IPS DF 19.7 (cell line): ENCODE results near the gene SMARCA5.
"Not testable (repeated sequence)": the region's sequence is repeated elsewhere in the genome, so short reads cannot be mapped to it uniquely, and the experiment has no call there.

Experiments
- DNase-seq: peaks from one replicate; pipeline ENCODE4 v3.0.0-alpha.2; 2013; ENCODE audit warnings: low read depth, low spot score

The SMARCA5 gene, protein sequence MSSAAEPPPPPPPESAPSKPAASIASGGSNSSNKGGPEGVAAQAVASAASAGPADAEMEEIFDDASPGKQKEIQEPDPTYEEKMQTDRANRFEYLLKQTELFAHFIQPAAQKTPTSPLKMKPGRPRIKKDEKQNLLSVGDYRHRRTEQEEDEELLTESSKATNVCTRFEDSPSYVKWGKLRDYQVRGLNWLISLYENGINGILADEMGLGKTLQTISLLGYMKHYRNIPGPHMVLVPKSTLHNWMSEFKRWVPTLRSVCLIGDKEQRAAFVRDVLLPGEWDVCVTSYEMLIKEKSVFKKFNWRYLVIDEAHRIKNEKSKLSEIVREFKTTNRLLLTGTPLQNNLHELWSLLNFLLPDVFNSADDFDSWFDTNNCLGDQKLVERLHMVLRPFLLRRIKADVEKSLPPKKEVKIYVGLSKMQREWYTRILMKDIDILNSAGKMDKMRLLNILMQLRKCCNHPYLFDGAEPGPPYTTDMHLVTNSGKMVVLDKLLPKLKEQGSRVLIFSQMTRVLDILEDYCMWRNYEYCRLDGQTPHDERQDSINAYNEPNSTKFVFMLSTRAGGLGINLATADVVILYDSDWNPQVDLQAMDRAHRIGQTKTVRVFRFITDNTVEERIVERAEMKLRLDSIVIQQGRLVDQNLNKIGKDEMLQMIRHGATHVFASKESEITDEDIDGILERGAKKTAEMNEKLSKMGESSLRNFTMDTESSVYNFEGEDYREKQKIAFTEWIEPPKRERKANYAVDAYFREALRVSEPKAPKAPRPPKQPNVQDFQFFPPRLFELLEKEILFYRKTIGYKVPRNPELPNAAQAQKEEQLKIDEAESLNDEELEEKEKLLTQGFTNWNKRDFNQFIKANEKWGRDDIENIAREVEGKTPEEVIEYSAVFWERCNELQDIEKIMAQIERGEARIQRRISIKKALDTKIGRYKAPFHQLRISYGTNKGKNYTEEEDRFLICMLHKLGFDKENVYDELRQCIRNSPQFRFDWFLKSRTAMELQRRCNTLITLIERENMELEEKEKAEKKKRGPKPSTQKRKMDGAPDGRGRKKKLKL

GRCh38 chr4:143513314-143514168 is at the start of gene SMARCA5:
Gene SMARCA5 (plus strand): TSS chr4:143513702. CDS start chr4:143513925, 223 bp downstream.
- DNase-seq, result peak; percentile 93

GRCh38 chr4:143473334-143474126 is 40.0 kb upstream of the SMARCA5 start:
- DNase-seq, result no peak

DNA sequence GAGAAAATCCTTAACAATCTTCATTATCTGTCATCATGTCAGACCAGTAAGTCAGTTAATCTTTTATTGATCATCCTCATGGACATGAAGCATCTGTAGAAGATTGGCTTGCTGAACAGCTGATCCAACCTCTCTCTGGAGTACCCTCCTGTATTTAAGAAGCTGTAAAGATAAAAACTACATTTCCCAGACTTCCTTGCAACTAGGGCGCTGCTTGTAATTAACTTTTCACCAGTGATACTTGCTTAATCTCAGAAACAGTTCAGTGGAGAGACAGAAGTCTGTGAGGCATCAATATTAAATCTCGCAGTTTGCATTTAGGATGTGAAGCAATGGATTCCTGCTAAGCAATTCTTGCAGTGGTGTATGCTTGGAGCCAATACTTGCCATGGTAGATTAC is 36.0 kb upstream of the SMARCA5 start:
- DNase-seq, result no peak

GRCh38 chr4:143481361-143481760 is 32.1 kb upstream of the SMARCA5 start:
- no peak for DNase-seq

GRCh38 chr4:143482840-143483239 is 30.7 kb upstream of the SMARCA5 start:
- no peak for DNase-seq

DNA sequence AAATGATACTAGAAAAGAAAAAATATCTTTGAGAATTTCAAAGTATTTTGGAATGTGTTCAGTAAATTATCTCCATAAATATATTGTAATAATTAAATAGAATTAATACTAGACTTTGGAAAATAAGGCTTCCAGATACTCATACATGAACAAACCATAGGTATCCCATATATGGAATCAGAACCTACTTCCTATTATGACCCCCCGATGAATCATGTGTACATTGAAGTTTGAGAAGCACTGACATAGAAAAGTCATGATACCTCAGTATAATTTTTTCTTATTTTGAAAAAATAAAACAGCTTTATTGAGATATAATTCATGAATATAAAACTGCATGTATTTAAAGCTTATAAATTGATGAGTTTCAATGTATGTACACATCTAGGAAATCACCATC is 27.2 kb upstream of the SMARCA5 start:
- no peak for DNase-seq

- no peak for DNase-seq
These were observed 24.8 kb upstream of the SMARCA5 start for GRCh38 chr4:143488687-143489086.

DNA sequence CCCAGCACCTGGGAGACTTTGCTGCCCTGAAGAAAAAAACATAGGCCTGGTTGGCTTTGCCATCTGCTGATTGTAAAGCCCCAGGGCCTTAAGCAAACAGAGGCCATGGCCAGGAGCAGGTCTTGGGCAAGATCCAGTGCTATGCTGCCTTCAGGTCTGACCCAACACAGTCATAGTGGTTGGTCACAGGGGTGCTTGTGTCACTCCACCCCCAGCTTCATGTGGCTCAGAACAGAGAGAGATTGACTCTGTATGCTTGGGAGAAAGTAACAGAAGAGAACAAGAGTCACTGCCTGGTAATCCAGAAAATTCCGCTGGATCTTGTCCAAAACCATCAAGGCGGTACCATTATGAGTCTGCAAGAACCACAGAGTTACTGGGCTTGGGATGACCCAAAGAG is 24.4 kb upstream of the SMARCA5 start:
- no peak for DNase-seq

DNA sequence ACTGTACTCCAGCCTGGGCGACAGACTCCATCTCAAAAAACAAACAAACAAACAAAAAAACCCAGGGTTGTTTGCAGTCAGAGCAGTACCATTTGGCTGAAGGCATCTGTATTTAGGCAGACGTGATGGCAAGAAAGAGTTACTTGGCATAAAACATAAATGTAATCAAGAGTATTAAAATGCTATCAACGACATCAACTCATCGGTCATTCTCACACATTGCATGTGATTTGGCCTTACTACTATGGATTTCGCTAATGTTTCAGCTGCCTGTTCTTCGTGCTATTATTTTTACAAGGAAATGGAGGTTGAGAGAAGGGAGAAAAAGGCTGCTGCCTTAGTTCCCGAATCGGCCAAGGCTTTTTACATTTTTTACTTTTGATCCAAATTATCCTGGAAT is 15.5 kb upstream of the SMARCA5 start:
- DNase-seq, result no peak

GRCh38 chr4:143502231-143502630 is 11.3 kb upstream of the SMARCA5 start:
- no peak for DNase-seq

DNA sequence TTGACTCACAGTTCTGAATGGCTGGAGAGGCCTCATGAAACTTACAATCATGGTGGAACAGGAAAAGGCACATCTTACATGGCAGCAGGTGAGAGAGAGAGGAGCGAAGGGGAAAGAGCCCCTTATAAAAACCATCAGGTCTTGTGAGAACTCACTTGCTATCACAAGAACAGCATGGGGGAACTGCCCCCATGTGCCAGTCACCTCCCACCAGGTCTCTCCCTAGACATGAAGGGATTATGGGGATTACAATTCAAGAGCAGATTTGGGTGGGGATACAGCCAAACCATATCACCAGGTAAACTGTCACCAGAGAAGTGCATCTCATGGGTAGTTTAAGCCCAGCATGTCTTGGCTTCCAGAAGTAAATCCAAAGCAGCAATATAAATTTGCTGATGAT is 7.5 kb upstream of the SMARCA5 start:
- no peak for DNase-seq

GRCh38 chr4:143511906-143512305 is 1.6 kb upstream of the SMARCA5 start:
- no peak for DNase-seq

GRCh38 chr4:143512978-143513313 is 556 bp upstream of the SMARCA5 start:
- no peak for DNase-seq

DNA sequence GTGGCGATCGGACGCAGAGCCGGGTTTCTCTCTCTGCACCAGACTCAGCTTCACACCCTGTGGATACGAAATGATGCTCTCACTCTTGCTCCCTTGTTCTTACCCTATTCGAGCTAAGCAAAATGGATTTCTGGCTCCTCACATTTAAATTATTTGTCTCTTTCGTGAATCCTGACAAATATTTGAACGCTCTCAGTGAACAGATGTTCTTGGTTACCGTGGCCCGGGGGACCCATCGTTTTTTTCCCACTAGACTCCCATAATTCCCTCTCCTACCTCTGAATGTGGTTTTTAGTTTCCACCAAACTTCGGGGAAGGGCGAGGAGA is 630 bp downstream of the SMARCA5 start:
- DNase-seq, result no peak

- DNase-seq, result no peak
These were observed 995 bp downstream of the SMARCA5 start for GRCh38 chr4:143514497-143514896.

- DNase-seq, result no peak
These were observed 1.4 kb downstream of the SMARCA5 start for GRCh38 chr4:143514901-143515300.

- no peak for DNase-seq
These were observed 2.4 kb downstream of the SMARCA5 start for GRCh38 chr4:143515905-143516304.

- DNase-seq, result no peak
These were observed 4.3 kb downstream of the SMARCA5 start for GRCh38 chr4:143517764-143518163.

DNA sequence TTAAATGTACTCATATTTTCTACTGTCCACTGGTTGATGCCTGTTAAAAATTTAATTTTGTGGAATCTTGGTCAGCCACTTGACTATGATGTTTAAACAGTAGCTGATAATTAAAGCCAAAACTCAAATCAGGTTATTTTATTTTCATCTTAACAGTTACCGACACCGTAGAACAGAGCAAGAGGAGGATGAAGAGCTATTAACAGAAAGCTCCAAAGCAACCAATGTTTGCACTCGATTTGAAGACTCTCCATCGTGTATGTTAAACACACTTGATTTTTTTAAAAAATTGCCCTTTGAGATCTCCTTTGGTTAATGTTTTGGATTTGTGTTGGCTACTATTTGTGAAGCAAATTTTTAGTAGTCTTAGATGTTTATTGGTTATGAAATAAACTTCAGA is 10.7 kb downstream of the SMARCA5 start:
- no peak for DNase-seq

DNA sequence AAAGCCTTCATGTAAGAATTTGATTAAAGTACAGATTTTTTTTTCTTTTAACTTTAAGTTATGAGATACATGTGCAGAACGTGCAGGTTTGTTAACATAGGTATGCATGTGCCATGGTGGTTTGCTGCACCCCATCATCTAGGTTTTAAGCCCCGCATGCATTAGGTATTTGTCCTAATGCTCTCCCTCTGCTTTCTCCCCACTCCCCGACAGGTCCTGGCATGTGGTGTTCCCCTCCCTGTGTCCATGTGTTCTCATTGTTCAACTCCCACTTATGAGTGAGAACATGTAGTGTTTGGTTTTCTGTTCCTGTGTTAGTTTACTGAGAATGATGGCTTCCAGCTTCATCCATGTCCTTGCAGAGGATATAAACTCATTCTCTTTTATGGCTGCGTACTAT is 14.5 kb downstream of the SMARCA5 start:
- not testable (repeated sequence) for DNase-seq

DNA sequence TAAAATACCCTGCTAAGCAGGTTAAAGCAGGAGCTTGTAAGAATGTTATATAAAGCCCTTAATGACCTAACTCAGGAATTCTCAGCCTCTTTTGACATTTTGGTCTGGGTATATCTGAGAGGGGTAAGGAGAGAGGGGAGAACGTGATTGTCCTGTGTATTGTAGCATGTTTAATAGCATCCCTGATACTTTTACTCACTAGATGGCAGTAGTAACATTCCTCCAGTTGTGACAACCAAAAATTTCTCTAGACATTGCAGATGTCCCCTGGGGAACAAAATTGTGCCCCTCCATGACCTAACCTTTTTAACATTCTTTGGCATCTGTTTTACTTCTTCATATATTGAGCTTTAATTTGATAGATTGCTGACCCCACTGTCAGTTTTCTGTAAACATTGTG is 17.9 kb downstream of the SMARCA5 start:
- DNase-seq, result no peak
